HepG2 (cell line): ENCODE data around the gene MOB4. TPM values are rescaled to one million over a fixed set of nuclear protein-coding genes. Genes with fewer than 3 reads are reported as not detected.
"Not testable (repeated sequence)": the region's sequence is repeated elsewhere in the genome, so short reads cannot be mapped to it uniquely, and the experiment has no call there.

Source experiments
- ATAC-seq: fragments of 200-7000 bp; cut with Tn5 transposase; 3 replicates; pipeline ENCODE4 v1.9.1; 2020; ENCODE audit warnings: mild to moderate bottlenecking, moderate library complexity
- BruUV-seq: library from RNA; stranded (reverse); fragments of 400-500 nt; replicated peaks from 2 replicates; lab custom pipeline; 2021; lab: Mats Ljungman, UMichigan
- CTCF ChIA-PET: fragments of 300-600 bp; formaldehyde crosslinking; extraction: SDS; loops from one replicate; lab custom pipeline; 2021; ENCODE audit warnings: low total read pairs, inconsistent platforms, low intra/inter-chr PET ratio; lab: Yijun Ruan, JAX
- POLR2A ChIA-PET: fragments of 350-600 bp; sonication (Branson Sonifier 250); formaldehyde crosslinking; loops from one replicate; lab custom pipeline; 2020; ENCODE audit warnings: antibody characterized with exemption, inconsistent platforms; lab: Yijun Ruan, JAX
- DNase-seq: peaks from one replicate; pipeline ENCODE4 v3.0.0-alpha.2; 2015; ENCODE audit warnings: low spot score
- FAIRE-seq: peaks from 3 replicates; lab custom pipeline; 2011; peaks lifted over from hg19 to GRCh38; lab: Jason Lieb, UNC
- H2AFZ ChIP-seq: one replicate; pipeline ENCODE4 v1.6.1; 2011; ENCODE audit warnings: low read length, inconsistent platforms
- H3K27ac ChIP-seq: fragments of 300-600 bp; 3 replicates; pipeline ENCODE4 v1.8.0; 2011; ENCODE audit warnings: mixed run types, mild to moderate bottlenecking, mixed read lengths, low read length, inconsistent platforms; ENCODE audit not compliant: insufficient read depth; ENCODE audit errors: extremely low read length
- H3K27me3 ChIP-seq, 2 experiments: fragments of 200-600 bp in 1 of 2; 2 replicates in 1 of 2; 3 replicates in 1 of 2; pipeline versions ENCODE4 v1.6.0 to v1.8.0; 2011; ENCODE audit warnings: low read length in 2 of 2, mild to moderate bottlenecking in 2 of 2, moderate library complexity in 2 of 2, inconsistent platforms in 1 of 2; ENCODE audit not compliant: insufficient read depth in 2 of 2, control insufficient read depth in 1 of 2
- H3K36me3 ChIP-seq, 2 experiments: fragments of 200-600 bp in 1 of 2; replicated peaks in 1 of 2; 2 replicates in 1 of 2; 3 replicates in 1 of 2; pipeline versions ENCODE4 v1.5.1 to v1.8.0; 2011; ENCODE audit warnings: low read length in 2 of 2, inconsistent platforms in 1 of 2; ENCODE audit not compliant: insufficient read depth in 2 of 2, control insufficient read depth in 1 of 2
- H3K4me1 ChIP-seq: 2 replicates; pipeline ENCODE4 v1.5.1; 2012; ENCODE audit warnings: low read length, inconsistent platforms; ENCODE audit not compliant: insufficient read depth
- H3K4me2 ChIP-seq: 2 replicates; pipeline ENCODE4 v1.6.0; 2011; ENCODE audit warnings: low read depth, low read length, inconsistent platforms
- H3K4me3 ChIP-seq, 3 experiments: fragments of 200-600 bp in 1 of 3; sonication (generic), shearing (Covaris generic) in 1 of 3; replicated peaks in 1 of 3; 2 replicates each; pipeline ENCODE4 v1.5.1; 2011 to 2016; ENCODE audit warnings: low read length in 3 of 3, inconsistent platforms in 2 of 3, low read depth in 2 of 3, mild to moderate bottlenecking in 2 of 3, control low read depth in 1 of 3, mixed read lengths in 1 of 3; ENCODE audit not compliant: insufficient read depth in 1 of 3
- H3K79me2 ChIP-seq: one replicate; pipeline ENCODE4 v1.6.1; 2011; ENCODE audit warnings: low read length, inconsistent platforms; ENCODE audit not compliant: insufficient read depth
- H3K9ac ChIP-seq: 2 replicates; pipeline ENCODE4 v1.6.0; 2011; ENCODE audit warnings: mild to moderate bottlenecking, low read depth, low read length, inconsistent platforms; ENCODE audit not compliant: insufficient read depth
- H3K9me3 ChIP-seq: 2 replicates; pipeline ENCODE4 v1.5.1; 2012; ENCODE audit warnings: mild to moderate bottlenecking, low read length
- H4K20me1 ChIP-seq: 2 replicates; pipeline ENCODE4 v1.6.0; 2011; ENCODE audit warnings: inconsistent platforms, mild to moderate bottlenecking, low read length, moderate library complexity; ENCODE audit not compliant: insufficient read depth
- DNMT1 ChIP-seq: sonication (generic); formaldehyde crosslinking; IDR thresholded peaks from 2 replicates; pipeline ENCODE4 v1.5.1; 2020; ENCODE audit warnings: mild to moderate bottlenecking, missing genetic modification reagents
- ESRRA ChIP-seq: sonication (generic); formaldehyde crosslinking; IDR thresholded peaks from 2 replicates; pipeline ENCODE4 v1.5.1; 2020; ENCODE audit warnings: mild to moderate bottlenecking, low read depth, missing genetic modification reagents
- HOXA7 ChIP-seq: sonication (generic); formaldehyde crosslinking; IDR thresholded peaks from 2 replicates; pipeline ENCODE4 v1.8.1; 2022; ENCODE audit warnings: mild to moderate bottlenecking, missing genetic modification reagents, moderate library complexity
- KAT2B ChIP-seq: fragments of 150-350 bp; IDR thresholded peaks from 2 replicates; pipeline ENCODE4 v1.6.1; 2014; ENCODE audit warnings: low read depth, low read length, borderline replicate concordance
- MTF1 ChIP-seq: sonication (generic); formaldehyde crosslinking; IDR thresholded peaks from 2 replicates; pipeline ENCODE4 v1.5.0; 2020; ENCODE audit warnings: missing genetic modification reagents
- NR1H2 ChIP-seq: sonication (generic); formaldehyde crosslinking; IDR thresholded peaks from 2 replicates; pipeline ENCODE4 v1.8.1; 2022; ENCODE audit warnings: low read depth, missing genetic modification reagents, borderline replicate concordance
- PCBP1 ChIP-seq: fragments of 200-400 bp; formaldehyde crosslinking; IDR thresholded peaks from 2 replicates; pipeline ENCODE4 v1.6.1; 2017; ENCODE audit warnings: mild to moderate bottlenecking, low read depth, low read length, borderline replicate concordance
- POLR2G ChIP-seq: fragments of 200-400 bp; formaldehyde crosslinking; IDR thresholded peaks from 2 replicates; pipeline ENCODE4 v1.6.1; 2018; ENCODE audit warnings: mild to moderate bottlenecking, low read depth, low read length, moderate library complexity
- SP1 ChIP-seq, 2 experiments: fragments of 450-650 bp in 1 of 2; sonication (generic) in 1 of 2; formaldehyde crosslinking in 1 of 2; IDR thresholded peaks; 2 replicates each; pipeline versions ENCODE4 v1.4.0 to v1.6.1; 2016 to 2020; ENCODE audit warnings: missing genetic modification reagents in 1 of 2
- U2AF1 ChIP-seq: fragments of 200-400 bp; formaldehyde crosslinking; optimal IDR thresholded peaks from 2 replicates; pipeline ENCODE3; 2017; ENCODE audit warnings: mild to moderate bottlenecking, low read depth, low read length
- ZFP36L1 ChIP-seq: sonication (generic); formaldehyde crosslinking; IDR thresholded peaks from 2 replicates; pipeline ENCODE4 v1.8.0; 2022; ENCODE audit warnings: mild to moderate bottlenecking, missing genetic modification reagents, moderate library complexity
- ZNF121 ChIP-seq: sonication (generic); formaldehyde crosslinking; IDR thresholded peaks from 2 replicates; pipeline ENCODE4 v1.5.0; 2020; ENCODE audit warnings: mild to moderate bottlenecking, missing genetic modification reagents
- ZNF18 ChIP-seq: sonication (generic); formaldehyde crosslinking; IDR thresholded peaks from 2 replicates; pipeline ENCODE4 v1.8.0; 2022; ENCODE audit warnings: mild to moderate bottlenecking, missing genetic modification reagents; ENCODE audit not compliant: insufficient replicate concordance
- ZNF496 ChIP-seq: sonication (generic); formaldehyde crosslinking; IDR thresholded peaks from 2 replicates; pipeline ENCODE4 v1.8.1; 2023; ENCODE audit warnings: mild to moderate bottlenecking, moderate library complexity, missing genetic modification reagents; ENCODE audit not compliant: insufficient replicate concordance
- ZSCAN12 ChIP-seq: sonication (generic); formaldehyde crosslinking; IDR thresholded peaks from 2 replicates; pipeline ENCODE4 v1.9.0; 2021; ENCODE audit warnings: mild to moderate bottlenecking, missing genetic modification reagents
- ZSCAN22 ChIP-seq: sonication (generic); formaldehyde crosslinking; IDR thresholded peaks from 2 replicates; pipeline ENCODE4 v1.4.0; 2020; ENCODE audit warnings: mild to moderate bottlenecking, missing genetic modification reagents
- ZSCAN31 ChIP-seq: sonication (generic); formaldehyde crosslinking; IDR thresholded peaks from 2 replicates; pipeline ENCODE4 v1.5.0; 2020; ENCODE audit warnings: low read depth, mild to moderate bottlenecking, missing genetic modification reagents
- WGBS: methylation state at CpG from one replicate; pipeline ENCODE4 v1.1.6; 2017; ENCODE audit warnings: low lambda C conversion rate; 5-methylcytosine and 5-hydroxymethylcytosine counted together
- in situ Hi-C: cut with HindIII; loops from 2 replicates; pipeline ENCODE4 v1.10.0; 2017; ENCODE audit warnings: low pct_unique_long_range_greater_than_20kb; ENCODE audit not compliant: extremely low pct_ligation_motif_present
- intact Hi-C: fragments of 100-400 bp; cut with micrococcal nuclease; formaldehyde crosslinking; loops from one replicate; pipeline ENCODE4 v1.10.0; 2022; ENCODE audit not compliant: unreplicated experiment
- polyA plus RNA-seq, 8 experiments: library from polyadenylated mRNA; depleted of rRNA in 3 of 8; stranded (reverse) in 7 of 8; unstranded in 1 of 8; fragments of >200 nt; fragmentation: Illumina TruSeq in 4 of 8; extraction: Trizol in 4 of 8; gene quantifications; 2 replicates each; pipeline versions ENCODE4 v1.2.1 to v1.2.3, GENCODE V29; 2011 to 2016; ENCODE audit warnings: low read depth in 4 of 8, missing spikeins in 1 of 8, mixed read lengths in 1 of 8; ENCODE audit not compliant: insufficient read depth in 1 of 8
- total RNA-seq, 5 experiments: library from RNA; depleted of rRNA; stranded (reverse); fragments of >200 nt; fragmentation: Illumina TruSeq; extraction: Trizol; gene quantifications; 2 replicates each; pipeline ENCODE4 v1.2.3, GENCODE V29; 2016; ENCODE audit warnings: low read depth in 1 of 5
- TF ChIP-seq, protein P1 (sequence below): sonication (generic); formaldehyde crosslinking; IDR thresholded peaks from 2 replicates; pipeline ENCODE4 v1.4.0; 2020; ENCODE audit warnings: low read depth, mild to moderate bottlenecking, missing genetic modification reagents

Gene MOB4
- total and polyA plus RNA-seq, 2 of the 13 experiments (the other 11 are each of a cell fraction or from before 2014, with no cell fraction given) = 35.7 to 38.6 TPM

DNA sequence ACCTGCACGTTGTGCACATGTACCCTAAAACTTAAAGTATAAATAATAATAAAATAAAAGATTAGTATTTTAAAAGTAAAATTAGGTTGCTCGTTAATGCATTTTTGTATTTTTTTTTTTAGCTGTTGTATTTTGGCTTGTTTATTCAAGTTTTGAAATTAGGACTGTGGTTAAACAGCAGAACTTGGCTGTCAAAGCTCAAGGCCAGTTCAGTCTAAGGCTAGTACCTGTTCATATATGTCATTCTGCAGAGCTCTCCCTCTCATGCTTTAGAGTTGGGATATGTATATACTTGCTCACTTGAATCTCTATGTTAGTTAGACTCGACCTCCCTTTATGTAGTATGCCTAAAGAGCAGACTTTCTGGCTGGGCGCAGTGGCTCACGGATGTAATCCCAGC is 32.7 kb downstream of the MOB4 start:
- no peak for TF ChIP-seq NR1H2 (CRISPR knock-in tag)
- TF ChIP-seq ZNF18 = no peak
- no peak for TF ChIP-seq MTF1
- no peak for TF ChIP-seq U2AF1
- TF ChIP-seq PCBP1 = no peak
- TF ChIP-seq HOXA7 (CRISPR knock-in tag) = no peak
- TF ChIP-seq, protein P1, sequence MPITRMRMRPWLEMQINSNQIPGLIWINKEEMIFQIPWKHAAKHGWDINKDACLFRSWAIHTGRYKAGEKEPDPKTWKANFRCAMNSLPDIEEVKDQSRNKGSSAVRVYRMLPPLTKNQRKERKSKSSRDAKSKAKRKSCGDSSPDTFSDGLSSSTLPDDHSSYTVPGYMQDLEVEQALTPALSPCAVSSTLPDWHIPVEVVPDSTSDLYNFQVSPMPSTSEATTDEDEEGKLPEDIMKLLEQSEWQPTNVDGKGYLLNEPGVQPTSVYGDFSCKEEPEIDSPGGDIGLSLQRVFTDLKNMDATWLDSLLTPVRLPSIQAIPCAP (CRISPR knock-in tag) = no peak
- no peak for TF ChIP-seq ZSCAN31 (CRISPR knock-in tag)
- TF ChIP-seq ESRRA (CRISPR knock-in tag) = no peak
- no peak for TF ChIP-seq ZSCAN22 (CRISPR knock-in tag)
- no peak for TF ChIP-seq ZSCAN12 (CRISPR knock-in tag)
- no peak for TF ChIP-seq DNMT1
- no peak for TF ChIP-seq KAT2B
- no peak for TF ChIP-seq ZNF121 (CRISPR knock-in tag)
- no peak for TF ChIP-seq SP1 (IDR thresholded peaks at IDR 0.05)
- TF ChIP-seq SP1 (CRISPR knock-in tag; IDR thresholded peaks at IDR 0.05) = no peak
- no peak for TF ChIP-seq ZFP36L1 (CRISPR knock-in tag)
- no peak for TF ChIP-seq POLR2G
- TF ChIP-seq ZNF496 = no peak
- Histone ChIP-seq H3K9me3 (no peaks in the 10 kb centered on the region), H3K9ac (no peak overlapping the region), H2AFZ (no peak overlapping the region), H3K4me2 (no peak overlapping the region), H3K27ac (no peak overlapping the region), H3K79me2 (no peaks in the 10 kb centered on the region), H3K4me3 (no peak overlapping the region), H3K4me1 (peaks cover 7% of the 10 kb centered on the region; the same call in 1 of the 2 replicates), H3K27me3 (no peaks in the 10 kb centered on the region), H4K20me1 (no peaks in the 10 kb centered on the region), H3K36me3 (peaks cover 5 to 38% of the 10 kb centered on the region in 2 experiments)
- intact Hi-C loops = no loop called here
- in situ Hi-C loops = no loop called here
- FAIRE-seq (no peak), DNase-seq (no peak), ATAC-seq (peak; percentile 65)
- 86% methylated on average over 5 of the region's 5 CpGs for WGBS
- POLR2A ChIA-PET = interaction anchor here (1.4 to 1.6 kb wide), 2 partner anchors 33 to 96 kb away, joined by 3 to 4 read pairs; partner anchors contain the start of genes COQ10B and MOB4
- CTCF ChIA-PET = no interaction called here
- no TSS peak for BruUV-seq

GRCh38 chr2:197551260-197551659 is 35.4 kb downstream of the MOB4 start:
- intact Hi-C loops, H3K9me3 ChIP-seq, H3K9ac ChIP-seq, H2AFZ ChIP-seq, H4K20me1 ChIP-seq, H3K27me3 ChIP-seq, H3K4me3 ChIP-seq, H3K4me1 ChIP-seq, FAIRE-seq, H3K79me2 ChIP-seq, ATAC-seq, H3K4me2 ChIP-seq, in situ Hi-C loops, DNase-seq, H3K27ac ChIP-seq, BruUV-seq, CTCF ChIA-PET, POLR2A ChIA-PET: not testable (repeated sequence)
- H3K36me3 ChIP-seq = peaks cover 4 to 41% of the 10 kb centered on the region in 2 experiments
- 100% methylated on average over 2 of the region's 2 CpGs for WGBS
